HG03196 (cell line): ENCODE data around the gene FNIP2.
A peak's percentile ranks its signal among the peaks of the same experiment; 100 is the strongest.
"Not testable (repeated sequence)": the region's sequence is repeated elsewhere in the genome, so short reads cannot be mapped to it uniquely, and the experiment has no call there.

ENCODE experiments used
- ATAC-seq: cut with Tn5 transposase; IDR thresholded peaks from one replicate; pipeline ENCODE4 v1.9.1; 2021; ENCODE audit not compliant: unreplicated experiment

Gene FNIP2

GRCh38 chr4:158813113-158813512, 44.3 kb downstream of the FNIP2 start:
- ATAC-seq: no peak

GRCh38 chr4:158814207-158814606, 45.4 kb downstream of the FNIP2 start:
- no peak for ATAC-seq

GRCh38 chr4:158814636-158815330, 46.0 kb downstream of the FNIP2 start:
- no peak for ATAC-seq

- ATAC-seq: no peak
Measured at GRCh38 chr4:158816955-158817354, 48.1 kb downstream of the FNIP2 start.

- ATAC-seq: peak; percentile 64
Measured at GRCh38 chr4:158817562-158818296, 48.9 kb downstream of the FNIP2 start.

GRCh38 chr4:158818560-158819140, 49.8 kb downstream of the FNIP2 start:
- no peak for ATAC-seq

GRCh38 chr4:158819942-158820786, 51.3 kb downstream of the FNIP2 start:
- ATAC-seq: no peak

- ATAC-seq: peak; percentile 28
Measured at GRCh38 chr4:158821228-158821971, 52.6 kb downstream of the FNIP2 start.

GRCh38 chr4:158822348-158822747, 53.5 kb downstream of the FNIP2 start:
- no peak for ATAC-seq

- ATAC-seq: peak; percentile 39
Measured at GRCh38 chr4:158823461-158823873, 54.6 kb downstream of the FNIP2 start.

- ATAC-seq: no peak
Measured at GRCh38 chr4:158824425-158825274, 55.8 kb downstream of the FNIP2 start.

GRCh38 chr4:158825433-158826036, 56.7 kb downstream of the FNIP2 start:
- ATAC-seq: no peak

GRCh38 chr4:158826057-158826456, 57.2 kb downstream of the FNIP2 start:
- peak; percentile 53 for ATAC-seq

- ATAC-seq: no peak
Measured at GRCh38 chr4:158826882-158827281, 58.1 kb downstream of the FNIP2 start.

GRCh38 chr4:158827543-158827981, 58.7 kb downstream of the FNIP2 start:
- ATAC-seq: no peak

GRCh38 chr4:158828151-158828550, 59.3 kb downstream of the FNIP2 start:
- not testable (repeated sequence) for ATAC-seq

GRCh38 chr4:158829254-158829653, 60.4 kb downstream of the FNIP2 start:
- ATAC-seq: no peak

- ATAC-seq: no peak
Measured at GRCh38 chr4:158833602-158834001, 64.8 kb downstream of the FNIP2 start.
